ENCODE results near the gene EFCAB11.

- TF ChIP-seq CTCF (IDR thresholded peaks at IDR 0.05): no peak
- no peak for TF ChIP-seq POLR2A (IDR thresholded peaks at IDR 0.05)
- TF ChIP-seq EP300 (IDR thresholded peaks at IDR 0.05): no peak
These were observed 127.9 kb downstream of the EFCAB11 start for GRCh38 chr14:89826596-89826995.
